ENCODE results near the gene RBM28. TPM values are rescaled to one million over a fixed set of nuclear protein-coding genes. Genes with fewer than 3 reads are reported as not detected.
"Not testable (repeated sequence)": the region's sequence is repeated elsewhere in the genome, so short reads cannot be mapped to it uniquely, and the experiment has no call there.

The RBM28 gene
- total RNA-seq, 4 donors from 2014 or later = 15.4 to 42.7 (median 19.1) TPM

DNA sequence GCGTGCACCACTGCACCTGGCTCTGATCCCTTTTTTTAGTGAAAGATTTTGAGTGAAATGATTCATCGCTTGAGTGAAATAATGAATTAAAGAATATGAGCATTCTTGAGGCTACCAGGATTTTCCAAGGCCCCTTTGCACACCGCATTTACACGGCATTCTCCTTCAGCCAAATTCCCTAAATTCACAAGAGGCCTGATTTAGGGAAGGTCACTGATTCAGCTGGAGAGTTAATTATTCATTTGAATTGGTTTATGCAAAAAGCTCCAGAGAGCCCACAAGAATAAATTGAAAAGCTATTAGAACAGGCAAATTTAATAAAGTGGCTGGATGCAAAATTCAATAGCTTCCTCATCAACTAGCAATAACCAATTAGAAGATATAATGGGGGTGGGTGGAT lies 56.2 kb downstream of the RBM28 start:
- TF ChIP-seq, protein P1, sequence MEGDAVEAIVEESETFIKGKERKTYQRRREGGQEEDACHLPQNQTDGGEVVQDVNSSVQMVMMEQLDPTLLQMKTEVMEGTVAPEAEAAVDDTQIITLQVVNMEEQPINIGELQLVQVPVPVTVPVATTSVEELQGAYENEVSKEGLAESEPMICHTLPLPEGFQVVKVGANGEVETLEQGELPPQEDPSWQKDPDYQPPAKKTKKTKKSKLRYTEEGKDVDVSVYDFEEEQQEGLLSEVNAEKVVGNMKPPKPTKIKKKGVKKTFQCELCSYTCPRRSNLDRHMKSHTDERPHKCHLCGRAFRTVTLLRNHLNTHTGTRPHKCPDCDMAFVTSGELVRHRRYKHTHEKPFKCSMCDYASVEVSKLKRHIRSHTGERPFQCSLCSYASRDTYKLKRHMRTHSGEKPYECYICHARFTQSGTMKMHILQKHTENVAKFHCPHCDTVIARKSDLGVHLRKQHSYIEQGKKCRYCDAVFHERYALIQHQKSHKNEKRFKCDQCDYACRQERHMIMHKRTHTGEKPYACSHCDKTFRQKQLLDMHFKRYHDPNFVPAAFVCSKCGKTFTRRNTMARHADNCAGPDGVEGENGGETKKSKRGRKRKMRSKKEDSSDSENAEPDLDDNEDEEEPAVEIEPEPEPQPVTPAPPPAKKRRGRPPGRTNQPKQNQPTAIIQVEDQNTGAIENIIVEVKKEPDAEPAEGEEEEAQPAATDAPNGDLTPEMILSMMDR (IDR thresholded peaks at IDR 0.05) = no peak
- no peak for TF ChIP-seq POLR2A (IDR thresholded peaks at IDR 0.05)
- intact Hi-C loops (cut with DNase I; ENCODE audit: low total_unique reads) = no loop called here

DNA sequence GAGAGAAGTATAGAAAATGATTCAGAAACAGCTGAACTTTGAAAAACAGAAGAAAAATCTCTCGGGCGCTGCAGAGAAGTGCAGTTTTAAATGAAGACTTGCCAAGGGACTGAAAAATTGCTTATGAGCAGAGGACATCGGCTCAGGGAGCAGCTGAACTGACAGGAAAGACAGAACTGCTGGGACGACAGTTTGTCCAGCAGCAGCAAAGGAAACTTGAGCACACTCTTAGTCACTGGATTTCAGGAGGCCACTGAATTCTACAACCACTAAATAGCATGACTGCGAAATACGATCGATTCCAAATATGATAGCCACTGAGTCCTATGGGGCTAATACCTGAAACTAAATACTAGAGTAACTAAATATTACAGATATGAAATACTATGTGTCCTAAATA lies 59.6 kb downstream of the RBM28 start:
- TF ChIP-seq POLR2A (IDR thresholded peaks at IDR 0.05) = no peak
- TF ChIP-seq, protein P1 (IDR thresholded peaks at IDR 0.05) = no peak
- 90 to 92% methylated on average over 7 of the region's 7 CpGs for WGBS, 2 donors
- H3K4me3 ChIP-seq (ENCODE audit: low read depth, poor library complexity, severe bottlenecking) = no peak overlapping the region
- intact Hi-C loops (cut with DNase I; ENCODE audit: low total_unique reads) = no loop called here
- DNase-seq (ENCODE audit: low spot score in 2 of 2) = no peak

More for the DNA sequence above, 56.2 kb downstream of the RBM28 start:
- 91% methylated on average over 4 of the region's 4 CpGs for WGBS, 2 donors
- DNase-seq (ENCODE audit: low spot score in 2 of 2) = no peak
- H3K4me3 ChIP-seq (ENCODE audit: low read depth, poor library complexity, severe bottlenecking) = no peak overlapping the region

DNA sequence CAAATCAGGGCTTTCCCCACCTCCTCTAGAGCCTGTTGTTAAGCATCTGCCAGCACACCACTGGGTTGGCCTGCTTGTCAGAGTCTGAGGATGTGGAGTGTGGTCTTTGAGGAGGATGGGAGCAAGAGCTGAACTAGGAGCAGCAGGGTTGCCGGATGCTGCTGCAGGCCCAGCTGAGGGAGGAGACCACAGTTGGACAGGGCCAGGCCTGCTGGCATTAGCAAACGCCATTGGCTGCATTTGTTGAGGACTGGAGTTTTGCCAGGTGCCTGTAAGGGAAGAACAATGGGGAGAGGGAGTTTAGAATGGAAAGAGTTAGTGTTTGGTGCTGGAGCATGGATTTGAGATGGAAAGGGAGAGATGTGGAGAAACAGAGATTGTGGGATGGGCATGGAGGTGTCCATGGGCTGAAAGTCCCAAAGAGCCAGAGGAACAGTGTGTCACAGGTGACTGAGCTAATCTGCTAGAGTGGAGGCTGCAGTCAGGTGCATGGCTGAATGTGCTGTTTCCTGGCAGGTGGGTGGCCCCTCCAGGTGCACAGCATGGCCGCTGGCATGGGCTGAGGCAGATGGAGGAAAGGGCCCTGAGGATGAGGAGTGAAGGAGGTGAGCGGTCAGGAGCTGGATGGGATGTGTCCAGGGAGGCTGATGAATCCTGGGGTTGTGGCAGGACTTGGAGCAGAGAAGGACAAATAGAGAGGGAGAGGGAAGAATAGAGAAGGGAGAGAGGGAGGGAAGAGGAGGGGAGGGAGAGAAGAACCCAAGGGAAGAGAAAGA lies 61.9 kb downstream of the RBM28 start:
- peak in 1 of 2 donors; percentile 66 for DNase-seq (ENCODE audit: low spot score in 2 of 2)
- 74 to 80% methylated on average over 4 of the region's 4 CpGs for WGBS, 2 donors
- intact Hi-C loops (cut with DNase I; ENCODE audit: low total_unique reads) = no loop called here
- TF ChIP-seq, protein P1 (IDR thresholded peaks at IDR 0.05) = no peak
- no peak for TF ChIP-seq POLR2A (IDR thresholded peaks at IDR 0.05)
- H3K4me3 ChIP-seq (ENCODE audit: low read depth, poor library complexity, severe bottlenecking) = no peak overlapping the region

DNA sequence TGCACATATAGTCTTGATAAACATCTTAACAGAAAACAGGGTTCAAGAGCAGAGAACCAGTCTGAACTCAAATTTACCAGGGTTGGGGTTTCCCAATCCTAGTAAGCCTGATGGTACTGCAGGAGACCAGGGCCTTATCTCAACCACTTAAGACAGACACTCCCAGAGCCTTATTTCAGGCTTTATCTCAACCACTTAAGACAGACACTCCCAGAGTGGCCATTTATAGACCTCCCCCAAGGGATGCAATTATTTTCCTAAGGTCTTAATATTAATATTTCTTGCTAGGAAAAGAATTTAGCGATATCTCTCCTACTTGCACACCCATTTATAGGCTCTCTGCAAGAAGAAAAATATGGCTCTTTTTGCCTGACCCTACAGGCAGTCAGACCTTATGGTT lies 63.3 kb downstream of the RBM28 start:
- WGBS, 2 donors = 89 to 97% methylated on average over 1 of the region's 1 CpG
- DNase-seq (ENCODE audit: low spot score in 2 of 2); intact Hi-C loops (cut with DNase I; ENCODE audit: low total_unique reads); H3K4me3 ChIP-seq (ENCODE audit: low read depth, poor library complexity, severe bottlenecking): not testable (repeated sequence)

DNA sequence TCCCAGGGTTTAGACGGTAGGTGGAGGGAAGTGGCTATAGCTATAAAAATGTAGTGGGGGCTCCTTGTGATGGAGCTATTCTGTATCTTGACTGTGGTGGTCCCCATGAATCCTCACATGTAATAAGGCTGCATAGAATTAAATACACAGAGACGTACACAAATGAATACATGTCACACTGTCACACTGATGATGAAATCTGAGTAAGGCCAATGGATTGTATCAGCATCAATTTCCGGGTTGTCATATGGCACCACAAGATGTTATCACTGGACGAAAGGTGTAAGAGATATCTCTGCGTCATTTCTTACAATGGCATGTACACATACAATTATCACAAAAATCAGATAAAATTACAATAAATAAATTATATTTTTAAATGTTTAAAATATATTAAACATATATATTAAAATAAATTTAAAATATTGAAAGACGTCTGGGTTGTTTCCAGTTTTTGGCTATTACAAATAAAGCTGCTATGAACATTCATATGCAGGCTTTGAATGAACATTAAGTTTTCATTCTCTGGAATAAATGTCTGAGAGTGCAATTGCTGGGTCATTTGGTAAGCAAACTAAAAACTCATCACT lies 64.5 kb downstream of the RBM28 start:
- no peak for TF ChIP-seq POLR2A (IDR thresholded peaks at IDR 0.05)
- TF ChIP-seq, protein P1 (IDR thresholded peaks at IDR 0.05) = no peak
- no peak for DNase-seq (ENCODE audit: low spot score in 2 of 2)
- 82 to 94% methylated on average over 6 of the region's 6 CpGs for whole genome bisulfite sequencing, 2 donors
- intact Hi-C loops (cut with DNase I; ENCODE audit: low total_unique reads) = no loop called here
- no peak overlapping the region for H3K4me3 ChIP-seq (ENCODE audit: low read depth, poor library complexity, severe bottlenecking)

DNA sequence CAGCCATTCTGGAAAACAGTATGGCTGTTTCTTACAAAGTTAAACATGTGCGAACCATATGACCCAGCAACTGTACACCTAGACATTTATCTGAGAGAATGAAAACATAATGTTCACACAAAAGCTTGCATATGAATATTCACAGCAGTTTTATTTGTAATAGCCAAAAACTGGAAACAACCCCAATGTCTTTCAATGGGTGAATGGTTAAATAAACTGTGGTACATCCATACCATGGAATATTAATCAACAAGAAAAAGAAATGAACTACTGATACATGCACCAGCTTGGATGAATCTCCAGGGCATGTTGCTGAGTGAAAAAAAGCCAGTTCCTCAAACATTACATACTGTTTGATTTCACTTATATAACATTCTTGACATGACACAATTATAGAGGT lies 65.3 kb downstream of the RBM28 start:
- WGBS, 2 donors = 92 to 100% methylated on average over 1 of the region's 1 CpG
- TF ChIP-seq, protein P1 (IDR thresholded peaks at IDR 0.05) = no peak
- TF ChIP-seq POLR2A (IDR thresholded peaks at IDR 0.05) = no peak
- H3K4me3 ChIP-seq (ENCODE audit: low read depth, poor library complexity, severe bottlenecking) = no peak overlapping the region
- no peak for DNase-seq (ENCODE audit: low spot score in 2 of 2)
- intact Hi-C loops (cut with DNase I; ENCODE audit: low total_unique reads) = no loop called here

Data from lower leg skin (tissue), 4 donors.